Measurements from ENCODE around the gene DACH1. TPM values are rescaled to one million over a fixed set of nuclear protein-coding genes. Genes with fewer than 3 reads are reported as not detected.

DACH1 gene
- total and polyA plus RNA-seq, 2 donors (not counting 1 experiment from before 2014, with no cell fraction given), result 0.02 to 0.33 TPM

DNA sequence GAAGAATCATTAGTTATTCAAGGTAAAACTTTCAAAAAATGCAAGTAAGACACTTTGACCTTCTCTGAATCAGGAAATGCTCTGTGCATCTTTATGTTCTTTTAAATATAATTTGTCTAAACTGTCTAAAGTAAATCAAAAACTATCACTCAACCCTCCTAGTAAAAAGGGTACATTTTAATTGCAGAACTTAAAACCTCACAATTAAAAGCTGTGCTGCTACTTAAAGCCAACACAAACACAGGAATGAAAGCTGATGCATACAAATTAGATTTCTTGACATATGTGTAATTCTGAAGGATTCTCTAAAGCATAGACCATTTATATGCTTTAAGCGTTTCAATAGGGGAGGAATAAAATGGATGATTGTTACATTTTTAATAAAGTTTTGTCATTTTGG, 58.3 kb downstream of the DACH1 start:
- no peaks in the 10 kb centered on the region for H3K4me1 ChIP-seq (ENCODE audit: control insufficient read depth, extremely low read depth, insufficient read depth, low read length)

GRCh38 chr13:71806886-71807285, 60.1 kb downstream of the DACH1 start:
- Histone ChIP-seq H4K20me1 (ENCODE audit: control insufficient read depth, extremely low read depth, insufficient read depth, low read length) (no peaks in the 10 kb centered on the region), H3K27ac (ENCODE audit: insufficient read depth, low read length) (no peak overlapping the region), H3K4me1 (ENCODE audit: control insufficient read depth, extremely low read depth, insufficient read depth, low read length) (no peaks in the 10 kb centered on the region), H3K9me3 (ENCODE audit: control insufficient read depth, insufficient read depth, low read depth, low read length) (no peaks in the 10 kb centered on the region), H3K79me2 (ENCODE audit: control insufficient read depth, insufficient read depth, low read length) (no peaks in the 10 kb centered on the region), H3K9ac (ENCODE audit: insufficient read depth, low read length) (no peak overlapping the region), H2AFZ (ENCODE audit: low read length) (no peak overlapping the region), H3K4me3 (replicated peaks in 1 of 4; ENCODE audit: control extremely low read depth in 1 of 4, insufficient read depth in 1 of 4, low read depth in 3 of 4, low read length in 4 of 4) (no peak overlapping the region), H3K36me3 (ENCODE audit: control insufficient read depth, insufficient read depth, low read length) (no peaks in the 10 kb centered on the region), H3K4me2 (ENCODE audit: extremely low read depth, insufficient read depth, low read length) (no peak overlapping the region), H3K27me3 (ENCODE audit: control insufficient read depth, insufficient read depth, low read length) (no peaks in the 10 kb centered on the region)
- TF ChIP-seq EZH2 (IDR thresholded peaks at IDR 0.05; ENCODE audit: low read length, missing control alignments), result no peak
- TF ChIP-seq, protein P1, sequence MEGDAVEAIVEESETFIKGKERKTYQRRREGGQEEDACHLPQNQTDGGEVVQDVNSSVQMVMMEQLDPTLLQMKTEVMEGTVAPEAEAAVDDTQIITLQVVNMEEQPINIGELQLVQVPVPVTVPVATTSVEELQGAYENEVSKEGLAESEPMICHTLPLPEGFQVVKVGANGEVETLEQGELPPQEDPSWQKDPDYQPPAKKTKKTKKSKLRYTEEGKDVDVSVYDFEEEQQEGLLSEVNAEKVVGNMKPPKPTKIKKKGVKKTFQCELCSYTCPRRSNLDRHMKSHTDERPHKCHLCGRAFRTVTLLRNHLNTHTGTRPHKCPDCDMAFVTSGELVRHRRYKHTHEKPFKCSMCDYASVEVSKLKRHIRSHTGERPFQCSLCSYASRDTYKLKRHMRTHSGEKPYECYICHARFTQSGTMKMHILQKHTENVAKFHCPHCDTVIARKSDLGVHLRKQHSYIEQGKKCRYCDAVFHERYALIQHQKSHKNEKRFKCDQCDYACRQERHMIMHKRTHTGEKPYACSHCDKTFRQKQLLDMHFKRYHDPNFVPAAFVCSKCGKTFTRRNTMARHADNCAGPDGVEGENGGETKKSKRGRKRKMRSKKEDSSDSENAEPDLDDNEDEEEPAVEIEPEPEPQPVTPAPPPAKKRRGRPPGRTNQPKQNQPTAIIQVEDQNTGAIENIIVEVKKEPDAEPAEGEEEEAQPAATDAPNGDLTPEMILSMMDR (conservative IDR thresholded peaks at IDR 0.05 in 1 of 2, IDR thresholded peaks at IDR 0.05 in 1 of 2; ENCODE audit: low read depth in 1 of 2, low read length in 2 of 2), result no peak
- DNase-seq (ENCODE audit: low read depth in 2 of 2), result no peak

More for the DNA sequence above, 58.3 kb downstream of the DACH1 start:
- Histone ChIP-seq H3K79me2 (ENCODE audit: control insufficient read depth, insufficient read depth, low read length) (no peaks in the 10 kb centered on the region), H3K9ac (ENCODE audit: insufficient read depth, low read length) (no peak overlapping the region), H3K4me3 (replicated peaks in 1 of 4; ENCODE audit: control extremely low read depth in 1 of 4, insufficient read depth in 1 of 4, low read depth in 3 of 4, low read length in 4 of 4) (no peak overlapping the region), H4K20me1 (ENCODE audit: control insufficient read depth, extremely low read depth, insufficient read depth, low read length) (no peaks in the 10 kb centered on the region), H3K27ac (ENCODE audit: insufficient read depth, low read length) (no peak overlapping the region), H3K36me3 (ENCODE audit: control insufficient read depth, insufficient read depth, low read length) (no peaks in the 10 kb centered on the region), H2AFZ (ENCODE audit: low read length) (no peak overlapping the region), H3K9me3 (ENCODE audit: control insufficient read depth, insufficient read depth, low read depth, low read length) (no peaks in the 10 kb centered on the region), H3K4me2 (ENCODE audit: extremely low read depth, insufficient read depth, low read length) (no peak overlapping the region), H3K27me3 (ENCODE audit: control insufficient read depth, insufficient read depth, low read length) (no peaks in the 10 kb centered on the region)
- DNase-seq (ENCODE audit: low read depth in 2 of 2), result no peak
- TF ChIP-seq EZH2 (IDR thresholded peaks at IDR 0.05; ENCODE audit: low read length, missing control alignments), result no peak
- TF ChIP-seq, protein P1 (conservative IDR thresholded peaks at IDR 0.05 in 1 of 2, IDR thresholded peaks at IDR 0.05 in 1 of 2; ENCODE audit: low read depth in 1 of 2, low read length in 2 of 2), result no peak

GRCh38 chr13:71803066-71803465, 63.9 kb downstream of the DACH1 start:
- TF ChIP-seq, protein P1 (conservative IDR thresholded peaks at IDR 0.05 in 1 of 2, IDR thresholded peaks at IDR 0.05 in 1 of 2; ENCODE audit: low read depth in 1 of 2, low read length in 2 of 2), result no peak
- TF ChIP-seq EZH2 (IDR thresholded peaks at IDR 0.05; ENCODE audit: low read length, missing control alignments), result no peak
- no peaks in the 10 kb centered on the region for H3K4me1 ChIP-seq (ENCODE audit: control insufficient read depth, extremely low read depth, insufficient read depth, low read length)
- H3K4me3 ChIP-seq (replicated peaks in 1 of 4; ENCODE audit: control extremely low read depth in 1 of 4, insufficient read depth in 1 of 4, low read depth in 3 of 4, low read length in 4 of 4), result no peak overlapping the region
- no peaks in the 10 kb centered on the region for H3K79me2 ChIP-seq (ENCODE audit: control insufficient read depth, insufficient read depth, low read length)
- no peaks in the 10 kb centered on the region for H3K36me3 ChIP-seq (ENCODE audit: control insufficient read depth, insufficient read depth, low read length)
- H4K20me1 ChIP-seq (ENCODE audit: control insufficient read depth, extremely low read depth, insufficient read depth, low read length), result no peaks in the 10 kb centered on the region
- no peaks in the 10 kb centered on the region for H3K27me3 ChIP-seq (ENCODE audit: control insufficient read depth, insufficient read depth, low read length)
- H3K4me2 ChIP-seq (ENCODE audit: extremely low read depth, insufficient read depth, low read length), result no peak overlapping the region
- no peak for DNase-seq (ENCODE audit: low read depth in 2 of 2)
- no peak overlapping the region for H3K9ac ChIP-seq (ENCODE audit: insufficient read depth, low read length)
- no peak overlapping the region for H3K27ac ChIP-seq (ENCODE audit: insufficient read depth, low read length)
- H2AFZ ChIP-seq (ENCODE audit: low read length), result no peak overlapping the region
- no peaks in the 10 kb centered on the region for H3K9me3 ChIP-seq (ENCODE audit: control insufficient read depth, insufficient read depth, low read depth, low read length)

Data from fibroblast of lung (primary cell).